ACHN (cell line): ENCODE results near the gene ATP2A1.
A peak's percentile ranks its signal among the peaks of the same experiment; 100 is the strongest.
"Not testable (repeated sequence)": the region's sequence is repeated elsewhere in the genome, so short reads cannot be mapped to it uniquely, and the experiment has no call there.

ENCODE experiments used
- DNase-seq: peaks from one replicate; pipeline ENCODE4 v3.0.0-alpha.2; 2015
- in situ Hi-C: cut with HindIII; loops from 2 replicates; pipeline ENCODE4 v1.10.0; 2017; ENCODE audit warnings: low sequenced_read_pairs, low pct_ligation_motif_present, low pct_unique_long_range_greater_than_20kb

Gene ATP2A1

GRCh38 chr16:28876973-28877654 is 1.2 kb upstream of the ATP2A1 start:
- in situ Hi-C loops = no loop called here
- DNase-seq = no peak

GRCh38 chr16:28877655-28878000 is 660 bp upstream of the ATP2A1 start:
- in situ Hi-C loops = no loop called here

GRCh38 chr16:28879261-28879840 is 1.1 kb downstream of the ATP2A1 start:
- in situ Hi-C loops = no loop called here
- DNase-seq = no peak

More at GRCh38 chr16:28877655-28878000, 660 bp upstream of the ATP2A1 start:
- no peak for DNase-seq

- in situ Hi-C loops = no loop called here
- peak; percentile 93 for DNase-seq
Observed at GRCh38 chr16:28879841-28880588, 1.7 kb downstream of the ATP2A1 start.

- in situ Hi-C loops = no loop called here
- DNase-seq = no peak
Observed at GRCh38 chr16:28880589-28880915, 2.3 kb downstream of the ATP2A1 start.

- DNase-seq = no peak
- in situ Hi-C loops = no loop called here
Observed at GRCh38 chr16:28880955-28881354, 2.7 kb downstream of the ATP2A1 start.

- in situ Hi-C loops, DNase-seq: not testable (repeated sequence)
Observed at GRCh38 chr16:28881565-28881964, 3.3 kb downstream of the ATP2A1 start.

- in situ Hi-C loops = no loop called here
Observed at GRCh38 chr16:28882551-28883160, 4.4 kb downstream of the ATP2A1 start.

GRCh38 chr16:28883221-28883996 is 5.1 kb downstream of the ATP2A1 start:
- in situ Hi-C loops = no loop called here
- DNase-seq = no peak

More at GRCh38 chr16:28882551-28883160, 4.4 kb downstream of the ATP2A1 start:
- DNase-seq = no peak

- no peak for DNase-seq
- in situ Hi-C loops = no loop called here
Observed at GRCh38 chr16:28884045-28884444, 5.8 kb downstream of the ATP2A1 start.

GRCh38 chr16:28886945-28887344 is 8.7 kb downstream of the ATP2A1 start:
- in situ Hi-C loops = no loop called here
- no peak for DNase-seq

GRCh38 chr16:28890355-28890754 is 12.1 kb downstream of the ATP2A1 start:
- in situ Hi-C loops, DNase-seq: not testable (repeated sequence)

GRCh38 chr16:28891964-28892890 is 13.9 kb downstream of the ATP2A1 start:
- no peak for DNase-seq
- in situ Hi-C loops = no loop called here

GRCh38 chr16:28893291-28893690 is 15.0 kb downstream of the ATP2A1 start:
- in situ Hi-C loops = no loop called here
- no peak for DNase-seq

GRCh38 chr16:28895609-28896008 is 17.3 kb downstream of the ATP2A1 start:
- DNase-seq = no peak
- in situ Hi-C loops = no loop called here

- DNase-seq = no peak
- in situ Hi-C loops = no loop called here
Observed at GRCh38 chr16:28897826-28898225, 19.5 kb downstream of the ATP2A1 start.

GRCh38 chr16:28898266-28898665 is 20.0 kb downstream of the ATP2A1 start:
- DNase-seq = no peak
- in situ Hi-C loops = no loop called here

GRCh38 chr16:28898942-28899341 is 20.7 kb downstream of the ATP2A1 start:
- in situ Hi-C loops = no loop called here
- DNase-seq = no peak
